Left colon (tissue), 2 donors: Measurements from ENCODE around the gene POU2AF2. TPM values are rescaled to one million over a fixed set of nuclear protein-coding genes. Genes with fewer than 3 reads are reported as not detected.
"Not testable (repeated sequence)": the region's sequence is repeated elsewhere in the genome, so short reads cannot be mapped to it uniquely, and the experiment has no call there.

Experiments
- ATAC-seq: fragments of 200-7000 bp; cut with Tn5 transposase; one replicate; pipeline ENCODE4 v1.9.1; 2020; ENCODE audit warnings: mild to moderate bottlenecking, moderate library complexity
- DNase-seq, 2 donors: peaks; one replicate each; pipeline ENCODE4 v3.0.0-alpha.2; 2020
- intact Hi-C, 2 donors: fragments of 100-400 bp; cut with DNase I in 1 of 2; cut with micrococcal nuclease in 1 of 2; formaldehyde crosslinking; loops; one replicate each; pipeline versions ENCODE4 v1.11.2 to v1.14.0; 2022; cut with DNase I, micrococcal nuclease
- total RNA-seq, 2 donors: library from RNA; stranded (reverse); fragmentation: NEBNext Ultra II Directional; extraction: Animal tissue kit (Norgen Biotek cat#: 25700); gene quantifications; one replicate each; pipeline ENCODE4 v1.2.1, GENCODE V29; 2021
- donor health status: DM: no; HTN: no; CAD: no.
- donor health status: DM: yes; HTN: yes; CAD: no.

The POU2AF2 gene
- total RNA-seq, 2 donors from 2014 or later = 1.4 to 1.5 TPM

DNA sequence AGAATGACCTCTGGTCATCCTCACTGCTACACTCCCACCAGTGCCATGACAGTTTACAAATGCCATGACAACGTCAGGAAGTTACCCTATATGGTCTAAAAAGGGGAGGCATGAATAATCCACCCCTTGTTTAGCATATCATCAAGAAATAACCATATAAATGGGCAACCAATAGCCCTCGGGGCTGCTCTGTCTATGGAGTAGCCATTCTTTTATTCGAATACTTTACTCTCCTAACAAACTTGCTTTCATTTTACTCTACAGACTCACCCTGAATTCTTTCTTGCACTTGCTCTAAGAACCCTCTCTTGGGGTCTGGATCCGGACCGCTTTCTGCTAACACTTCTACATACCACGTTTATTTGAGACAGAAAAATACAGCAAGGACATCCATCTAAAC, 74.7 kb downstream of the POU2AF2 start:
- intact Hi-C loops, DNase-seq, ATAC-seq: not testable (repeated sequence)

DNA sequence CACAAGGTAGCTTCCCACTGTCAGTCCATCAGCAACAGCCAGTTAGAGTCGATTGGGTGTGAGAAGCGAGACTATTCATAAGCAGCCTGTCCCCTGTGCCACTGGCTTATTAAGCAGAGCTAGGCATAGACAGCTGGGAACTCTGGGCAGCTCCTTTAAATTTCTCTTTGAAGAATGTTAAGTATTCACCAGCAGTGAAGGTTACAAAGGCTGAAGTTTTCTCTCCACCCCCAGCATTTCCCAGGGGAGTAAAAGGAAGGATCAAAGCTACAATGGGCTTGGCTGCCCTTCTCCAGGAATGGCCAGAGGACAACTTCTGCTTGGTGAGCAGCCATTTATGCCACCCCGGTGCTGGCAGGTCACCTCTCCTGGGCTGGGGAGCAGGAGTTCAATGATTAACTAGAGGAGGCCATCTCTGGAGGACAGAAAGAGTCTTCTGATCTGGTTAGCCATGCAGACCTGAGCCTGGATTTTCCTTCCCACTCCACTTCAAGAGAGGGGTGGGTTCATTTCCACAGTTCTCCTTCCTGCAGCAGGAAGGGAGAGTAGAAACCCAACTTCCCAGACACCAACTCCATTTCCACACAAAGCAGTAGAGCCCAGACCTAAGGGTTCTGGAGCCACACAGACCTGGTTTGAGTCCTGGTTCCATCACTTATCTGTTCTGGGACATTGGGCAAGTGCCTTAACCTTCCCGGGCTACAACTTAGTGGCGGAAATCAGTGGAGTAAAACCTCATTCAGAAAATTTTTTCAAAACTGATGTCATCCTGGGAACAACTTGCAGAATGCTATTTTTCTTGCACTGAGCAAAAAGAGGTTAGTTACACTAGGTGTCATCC, 75.4 kb downstream of the POU2AF2 start:
- intact Hi-C loops = no loop called here
- no peak for DNase-seq
- peak; percentile 66 for ATAC-seq

DNA sequence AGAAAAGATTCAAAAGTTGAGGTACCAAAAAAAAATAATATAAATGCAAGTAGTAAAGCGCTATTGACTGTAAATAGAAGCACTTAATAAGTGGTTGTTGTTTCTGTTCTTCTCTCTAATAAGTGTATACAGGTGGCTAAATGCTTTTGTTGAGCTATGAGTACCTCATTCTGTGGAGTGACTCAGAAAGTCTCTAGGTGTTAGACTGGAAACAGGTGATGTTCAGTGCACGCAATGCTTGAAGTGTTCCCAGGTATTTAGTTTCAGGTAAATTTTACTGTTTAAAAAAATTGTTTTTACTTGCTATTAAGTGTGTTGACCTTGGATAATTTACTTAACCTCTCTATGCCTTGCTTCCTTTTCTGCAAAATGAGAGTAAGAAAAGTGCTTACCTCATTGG, 77.0 kb downstream of the POU2AF2 start:
- intact Hi-C loops = no loop called here
- DNase-seq (no peak), ATAC-seq (no peak)

DNA sequence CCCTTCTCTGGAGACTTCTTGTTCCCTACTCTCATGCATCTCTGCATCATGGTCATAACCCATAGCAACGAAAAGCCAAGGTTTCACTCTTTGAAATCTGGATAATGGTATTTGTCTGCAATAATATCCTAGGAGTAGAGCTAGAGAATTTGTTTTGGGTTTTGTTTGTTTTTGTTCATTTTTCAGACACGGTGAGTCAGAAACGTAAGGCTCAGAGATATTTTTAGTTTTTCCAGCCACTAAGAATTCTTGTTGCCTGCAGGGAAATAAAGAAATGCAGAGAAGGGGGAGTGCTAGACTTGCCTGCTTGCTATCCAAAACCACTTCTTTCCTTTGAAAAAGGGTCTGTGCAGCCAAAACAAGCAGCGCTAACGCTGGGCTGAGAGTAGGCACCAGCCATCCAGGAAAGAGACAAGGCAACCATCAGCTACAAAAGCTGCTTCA, 78.8 kb downstream of the POU2AF2 start:
- intact Hi-C loops = no loop called here
- no peak for ATAC-seq
- DNase-seq = no peak

DNA sequence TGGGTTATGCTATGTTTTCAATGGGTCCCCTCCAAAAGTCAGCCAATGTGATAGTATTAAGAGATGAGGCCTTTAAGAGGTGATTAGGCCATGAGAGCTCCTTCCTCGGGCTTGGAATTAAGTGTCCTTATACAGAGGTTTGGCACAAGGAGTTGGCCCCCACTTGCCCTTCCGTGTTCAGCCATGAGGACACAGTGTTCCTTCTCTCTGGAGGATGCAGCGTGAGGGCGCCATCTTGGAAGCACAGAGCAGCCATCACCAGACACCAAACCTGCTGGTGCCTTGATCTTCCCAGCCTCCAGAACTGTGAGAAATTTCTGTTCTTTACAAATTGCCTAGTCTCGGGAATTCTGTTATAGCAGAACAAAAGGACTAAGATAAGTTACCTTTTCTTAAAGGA, 79.7 kb downstream of the POU2AF2 start:
- ATAC-seq (no peak), DNase-seq (no peak)
- intact Hi-C loops = no loop called here

DNA sequence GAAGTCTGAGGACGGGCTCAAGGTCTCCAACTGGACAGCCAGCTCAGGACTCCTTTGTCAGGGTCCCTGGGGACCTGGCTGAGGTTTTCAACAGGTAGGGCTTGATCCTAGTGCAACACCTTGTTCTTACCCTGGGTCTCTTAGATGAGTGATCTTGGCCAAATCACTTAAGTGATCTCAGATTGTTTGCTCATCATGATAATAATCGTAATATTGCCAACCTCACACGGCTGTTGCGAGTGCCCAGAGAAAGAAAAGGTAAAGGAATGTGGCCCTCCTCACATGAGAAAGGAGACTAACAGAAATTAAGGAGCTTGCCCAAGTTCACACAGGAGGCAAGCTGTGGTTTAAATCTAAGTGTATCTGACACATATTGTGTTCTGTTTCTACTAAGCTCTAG, 81.3 kb downstream of the POU2AF2 start:
- intact Hi-C loops = no loop called here
- DNase-seq (no peak), ATAC-seq (no peak)

DNA sequence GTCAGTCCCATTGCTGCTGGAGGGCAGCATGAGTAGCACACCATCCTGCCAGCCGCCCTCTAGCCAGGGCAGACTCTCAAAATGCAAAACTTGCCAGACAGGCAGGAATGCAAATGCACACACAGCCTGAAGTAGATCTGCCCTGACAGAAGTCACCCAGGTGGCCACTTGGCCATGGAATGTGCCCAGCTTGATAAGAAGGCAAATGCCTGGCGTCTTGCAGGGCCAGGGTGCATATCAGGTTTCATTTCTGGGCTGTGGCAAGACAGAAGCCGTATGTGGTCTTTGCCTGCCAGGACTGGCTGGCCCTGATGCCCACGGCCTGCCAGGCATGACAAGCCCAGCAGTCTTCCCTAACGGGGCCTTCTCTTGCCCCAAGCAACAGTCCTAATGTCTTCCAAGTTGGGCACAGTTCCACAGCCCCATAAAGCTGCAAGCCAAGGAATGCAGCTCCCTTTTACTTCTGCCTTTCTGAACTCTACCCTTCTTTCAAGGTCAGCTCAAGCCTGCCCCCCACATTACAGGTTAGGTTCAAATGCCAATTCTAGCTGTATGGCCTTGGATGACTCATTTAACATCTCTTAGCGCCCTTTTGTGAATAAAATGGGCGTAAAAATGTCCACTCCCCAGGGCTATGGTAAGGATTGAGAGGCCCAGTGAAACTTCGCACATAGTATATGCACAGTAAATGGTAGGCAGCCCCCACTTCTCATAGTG, 82.5 kb downstream of the POU2AF2 start:
- DNase-seq = no peak
- ATAC-seq = no peak
- intact Hi-C loops = no loop called here

DNA sequence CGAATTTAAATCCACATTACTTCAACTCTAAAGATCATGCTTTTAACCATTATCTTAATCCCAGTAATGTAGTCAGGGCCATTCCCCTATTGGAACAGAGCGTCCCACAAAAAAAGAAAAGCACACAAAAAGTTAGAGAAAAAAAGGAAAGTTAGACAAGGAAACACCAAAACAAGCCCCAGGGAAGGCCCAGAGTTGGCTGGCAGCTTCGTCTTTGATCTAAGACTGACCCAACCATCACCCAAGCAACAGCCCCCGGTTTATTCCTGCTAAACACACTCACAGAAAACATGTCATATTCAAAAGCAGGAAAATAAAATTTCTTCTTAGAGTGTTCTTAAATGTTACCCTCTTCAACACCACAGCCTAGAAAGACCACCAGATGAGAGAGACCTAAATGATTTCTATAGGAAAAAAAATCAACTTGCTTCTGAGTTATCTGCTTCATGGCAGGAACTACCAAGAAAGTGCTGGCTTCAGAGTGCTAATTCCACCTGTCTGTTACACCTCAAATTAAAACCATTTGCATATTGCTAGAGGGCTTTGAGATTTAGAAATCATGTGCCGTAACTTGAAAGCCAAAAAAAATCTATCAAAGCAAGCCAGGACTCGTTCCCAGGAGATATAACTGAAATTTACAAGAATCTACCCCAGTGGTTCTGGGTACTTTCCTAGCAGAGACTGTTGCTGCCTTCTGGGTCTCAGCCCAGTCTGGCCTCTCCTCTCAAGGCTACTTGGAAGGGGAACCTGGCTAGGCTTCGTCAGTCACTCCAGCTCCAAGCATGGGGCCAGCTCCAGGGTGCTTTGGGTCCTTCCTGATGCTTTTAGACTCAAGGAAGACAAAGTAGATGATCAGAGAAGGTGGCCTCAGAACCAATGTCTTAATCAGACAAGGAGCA, 84.0 kb downstream of the POU2AF2 start:
- intact Hi-C loops = no loop called here
- ATAC-seq (no peak), DNase-seq (no peak)

DNA sequence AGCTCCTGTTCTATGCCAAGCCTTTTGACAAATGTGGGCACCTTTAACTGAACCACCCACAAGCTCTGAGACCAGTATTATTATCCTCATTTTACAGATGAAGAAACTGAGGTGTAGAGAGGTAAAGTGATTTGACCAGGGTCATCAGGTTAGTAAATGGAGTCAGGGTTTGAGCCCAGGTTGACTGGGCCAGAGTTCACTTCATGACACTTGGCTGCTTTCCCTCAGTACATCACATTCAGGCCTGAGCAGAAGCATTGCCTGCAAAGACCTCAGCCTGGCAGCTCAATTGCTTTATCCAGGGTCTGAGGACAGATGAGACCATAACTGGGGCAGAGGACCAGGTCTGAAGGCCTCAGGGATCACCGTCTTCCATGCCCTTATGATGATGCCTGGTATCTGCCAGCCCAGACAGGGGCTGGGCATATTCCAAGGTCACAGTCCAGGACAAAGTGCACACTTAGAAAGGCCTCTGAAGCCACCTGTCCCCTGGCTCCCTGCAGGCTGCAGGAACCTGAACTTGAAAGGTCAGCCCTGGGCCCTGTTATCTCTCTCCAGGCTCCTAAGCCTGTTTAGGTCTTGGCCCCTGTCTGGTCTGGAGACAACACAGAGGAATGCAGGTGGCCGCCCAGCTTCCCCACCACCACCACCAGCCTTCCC, 84.8 kb downstream of the POU2AF2 start:
- DNase-seq (no peak), ATAC-seq (no peak)
- intact Hi-C loops = no loop called here

DNA sequence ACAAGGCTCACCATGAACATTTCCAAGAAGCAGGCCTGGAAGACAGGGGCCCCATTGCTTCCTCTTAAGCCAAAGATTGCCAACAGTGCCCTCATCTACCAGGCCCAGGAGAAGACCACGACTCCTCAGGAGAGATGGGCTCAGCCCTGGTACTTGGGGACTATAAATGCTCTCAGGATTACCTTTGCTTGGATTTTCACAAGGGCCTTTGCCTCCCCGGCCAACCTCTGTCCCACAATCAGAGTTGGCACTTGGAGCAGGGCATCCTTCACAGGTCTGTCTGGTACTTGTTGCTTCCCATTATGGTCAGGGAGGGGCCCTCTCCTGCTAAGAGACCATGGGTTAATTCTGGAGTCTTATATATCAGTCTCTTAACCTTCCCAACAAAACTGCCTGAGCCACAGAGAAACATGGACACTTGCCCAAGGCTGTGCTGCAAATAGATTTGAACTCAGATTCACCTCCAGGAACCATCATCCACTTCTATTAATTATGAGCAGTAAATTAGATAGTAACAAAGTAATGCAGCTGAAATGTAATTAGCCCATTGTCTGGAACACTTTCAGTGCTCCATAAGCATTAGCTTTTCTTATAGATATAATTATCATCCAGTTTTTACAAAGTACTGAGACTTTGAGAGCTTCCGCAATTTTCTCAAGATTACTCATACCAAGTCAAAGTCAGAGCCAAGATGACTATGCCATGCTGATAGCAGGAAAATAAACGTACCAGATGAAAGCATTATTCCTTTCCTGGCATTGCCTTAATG, 86.4 kb downstream of the POU2AF2 start:
- intact Hi-C loops = no loop called here
- DNase-seq = no peak
- no peak for ATAC-seq

DNA sequence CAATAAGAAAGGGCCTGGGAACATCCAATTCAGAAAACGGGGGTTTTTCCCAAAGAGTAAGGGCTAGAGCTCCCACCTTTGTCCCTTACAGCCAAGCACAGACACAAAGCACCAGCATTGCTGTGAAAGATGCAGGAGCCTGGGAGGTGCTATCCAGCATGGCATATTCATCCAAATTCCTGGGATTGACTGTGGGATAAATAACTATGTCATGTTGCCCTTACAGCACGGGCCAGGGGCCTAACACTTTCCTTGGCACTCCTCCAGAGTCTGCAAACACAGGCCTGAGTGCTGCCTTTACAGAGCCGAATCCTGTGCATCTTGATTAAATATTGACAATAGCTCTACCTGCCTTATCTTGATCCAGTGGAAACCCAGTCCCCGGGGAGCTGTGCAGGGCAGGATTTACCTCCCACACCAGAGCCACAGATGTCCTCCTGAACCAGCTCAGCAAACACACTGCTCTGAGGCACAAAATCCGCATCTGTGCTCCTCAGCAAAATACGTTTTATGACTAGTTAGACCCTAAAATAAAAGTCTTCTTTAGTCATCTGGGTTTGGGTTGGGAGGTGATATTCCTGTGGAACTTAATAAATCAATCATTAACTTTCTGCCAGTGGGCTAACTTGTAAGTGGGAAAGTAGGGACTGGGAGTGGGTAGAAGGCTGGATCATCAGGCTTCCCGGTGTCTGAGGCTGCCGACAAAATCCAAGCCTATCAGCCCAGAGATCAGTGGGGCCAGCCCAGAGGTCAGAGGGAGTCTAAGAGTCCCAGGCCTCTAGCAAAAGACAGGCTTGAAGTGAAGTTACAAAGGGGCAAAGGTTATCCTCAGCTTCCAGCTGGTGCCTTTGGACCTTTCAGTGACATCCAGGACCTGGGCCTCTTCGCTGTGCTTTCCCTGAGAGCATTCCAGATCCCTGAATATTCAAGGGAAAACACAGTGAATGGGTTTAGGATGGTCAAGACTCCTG, 89.3 kb downstream of the POU2AF2 start:
- DNase-seq (peak; percentile 56 to 59), ATAC-seq (peak; percentile 94)
- intact Hi-C loops = no loop called here

DNA sequence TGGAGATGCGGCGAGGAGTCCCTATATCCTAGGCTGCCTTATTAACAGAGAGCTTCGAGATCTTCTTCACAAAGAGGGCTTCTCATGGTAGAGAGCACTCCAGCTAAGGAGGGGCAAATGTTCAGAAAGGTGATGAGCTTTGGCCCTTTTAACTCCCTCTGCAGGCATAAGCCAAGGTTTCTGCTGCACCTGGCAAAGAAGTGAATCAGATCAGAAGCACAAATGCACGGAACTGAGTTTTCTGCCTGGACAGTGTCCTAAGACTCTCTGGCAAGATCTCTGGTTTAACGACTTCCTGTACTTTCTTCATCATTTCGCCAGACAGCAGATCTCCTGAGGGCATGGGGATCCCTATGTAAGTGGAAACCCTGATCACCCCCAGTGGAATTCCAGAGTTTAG, 90.0 kb downstream of the POU2AF2 start:
- ATAC-seq = peak; percentile 34

More for the DNA sequence above, 90.0 kb downstream of the POU2AF2 start:
- intact Hi-C loops = no loop called here
- DNase-seq = no peak

Other genes starting within 250 kb of the POU2AF2 start
- 1 to 10 TPM; 6.0 to 6.6 TPM for gene POU2AF3, start 52.8 kb downstream of the POU2AF2 start, total RNA-seq
- gene POU2AF1, start 133.6 kb downstream of the POU2AF2 start, total RNA-seq = 10 to 100 TPM in 1 of 2 donors, 1 to 10 TPM in 1; 3.8 to 10.2 TPM